ENCODE data around the gene SLC6A12.
"Not testable (repeated sequence)": the region's sequence is repeated elsewhere in the genome, so short reads cannot be mapped to it uniquely, and the experiment has no call there.

The SLC6A12 gene

GRCh38 chr12:214003-214741, at the start of gene SLC6A12:
SLC6A12 (minus strand) TSS chr12:214157; CDS start chr12:209986, 4,171 bp downstream.
- no peak for DNase-seq (ENCODE audit: low read depth)

- DNase-seq (ENCODE audit: low read depth) = no peak
Observed at GRCh38 chr12:263574-263973, 49.6 kb upstream of the SLC6A12 start.

- no peak for DNase-seq (ENCODE audit: low read depth)
Observed at GRCh38 chr12:262817-263216, 48.9 kb upstream of the SLC6A12 start, which contains the start of gene SLC6A13. SLC6A13 (minus strand) TSS chr12:262836; CDS start chr12:260052, 2,784 bp downstream.

GRCh38 chr12:262113-262512, 48.2 kb upstream of the SLC6A12 start:
- no peak for DNase-seq (ENCODE audit: low read depth)

- DNase-seq (ENCODE audit: low read depth) = no peak
Observed at GRCh38 chr12:257521-258321, 43.8 kb upstream of the SLC6A12 start.

GRCh38 chr12:256958-257357, 43.0 kb upstream of the SLC6A12 start:
- DNase-seq (ENCODE audit: low read depth) = no peak

GRCh38 chr12:256225-256624, 42.3 kb upstream of the SLC6A12 start:
- no peak for DNase-seq (ENCODE audit: low read depth)

- no peak for DNase-seq (ENCODE audit: low read depth)
Observed at GRCh38 chr12:254912-255311, 41.0 kb upstream of the SLC6A12 start.

- DNase-seq (ENCODE audit: low read depth) = no peak
Observed at GRCh38 chr12:254039-254438, 40.1 kb upstream of the SLC6A12 start.

GRCh38 chr12:253116-253831, 39.3 kb upstream of the SLC6A12 start:
- DNase-seq (ENCODE audit: low read depth) = no peak

GRCh38 chr12:252636-253035, 38.7 kb upstream of the SLC6A12 start:
- DNase-seq (ENCODE audit: low read depth) = no peak

- DNase-seq (ENCODE audit: low read depth) = no peak
Observed at GRCh38 chr12:247271-247670, 33.3 kb upstream of the SLC6A12 start.

GRCh38 chr12:243381-243780, 29.4 kb upstream of the SLC6A12 start:
- DNase-seq (ENCODE audit: low read depth) = no peak

GRCh38 chr12:242496-242895, 28.5 kb upstream of the SLC6A12 start:
- DNase-seq (ENCODE audit: low read depth) = no peak

- no peak for DNase-seq (ENCODE audit: low read depth)
Observed at GRCh38 chr12:241266-241665, 27.3 kb upstream of the SLC6A12 start.

GRCh38 chr12:240566-240965, 26.6 kb upstream of the SLC6A12 start:
- DNase-seq (ENCODE audit: low read depth) = no peak

GRCh38 chr12:238736-239398, 24.9 kb upstream of the SLC6A12 start:
- no peak for DNase-seq (ENCODE audit: low read depth)

- DNase-seq (ENCODE audit: low read depth) = no peak
Observed at GRCh38 chr12:238116-238515, 24.2 kb upstream of the SLC6A12 start.

- DNase-seq (ENCODE audit: low read depth) = no peak
Observed at GRCh38 chr12:237026-237815, 23.3 kb upstream of the SLC6A12 start.

- DNase-seq (ENCODE audit: low read depth) = no peak
Observed at GRCh38 chr12:236445-236844, 22.5 kb upstream of the SLC6A12 start.

- not testable (repeated sequence) for DNase-seq (ENCODE audit: low read depth)
Observed at GRCh38 chr12:235967-236366, 22.0 kb upstream of the SLC6A12 start.

Data from non-pigmented ciliary epithelial cell (primary cell).